ENCODE results near the gene CCR5AS.

CCR5AS gene

GRCh38 chr3:46316206-46316605 lies 90.7 kb downstream of the CCR5AS start:
- no peaks in the 10 kb centered on the region for H3K9me3 ChIP-seq (ENCODE audit: low read length)
- TF ChIP-seq SMC3 (conservative IDR thresholded peaks at IDR 0.05; ENCODE audit: poor library complexity) (no peak), RAD21 (conservative IDR thresholded peaks at IDR 0.05) (no peak), EP300 (conservative IDR thresholded peaks at IDR 0.05; ENCODE audit: poor library complexity, severe bottlenecking) (no peak), TAF1 (IDR thresholded peaks at IDR 0.05; ENCODE audit: low read depth) (no peak), REST (IDR thresholded peaks at IDR 0.05; ENCODE audit: borderline replicate concordance) (no peak), POLR2AphosphoS5 (IDR thresholded peaks at IDR 0.05) (no peak), CTCF (IDR thresholded peaks at IDR 0.05; ENCODE audit: poor library complexity, severe bottlenecking) (no peak), MXI1 (conservative IDR thresholded peaks at IDR 0.05; ENCODE audit: poor library complexity, severe bottlenecking) (no peak), EZH2 (IDR thresholded peaks at IDR 0.05; ENCODE audit: borderline replicate concordance, insufficient read depth, low read length, poor library complexity, severe bottlenecking) (no peak)
- H3K27me3 ChIP-seq (ENCODE audit: insufficient read depth, low read depth, low read length): no peaks in the 10 kb centered on the region
- no peak overlapping the region for H3K4me2 ChIP-seq (ENCODE audit: low read length)
- H3K27ac ChIP-seq (ENCODE audit: low read length): no peak overlapping the region
- H3K9ac ChIP-seq (ENCODE audit: low read length): no peak overlapping the region
- no peak overlapping the region for H2AFZ ChIP-seq (ENCODE audit: low read depth, low read length)
- H4K20me1 ChIP-seq (ENCODE audit: insufficient read depth): no peaks in the 10 kb centered on the region
- H3K79me2 ChIP-seq (replicated peaks; ENCODE audit: insufficient read depth, low read length): no peaks in the 10 kb centered on the region
- no peaks in the 10 kb centered on the region for H3K36me3 ChIP-seq (ENCODE audit: insufficient read depth, low read length)
- H3F3A ChIP-seq (ENCODE audit: insufficient read depth, low read length, poor library complexity, severe bottlenecking): no peaks in the 10 kb centered on the region
- no peaks in the 10 kb centered on the region for H3K9me2 ChIP-seq (ENCODE audit: insufficient read depth, low read length)
- H3K4me3 ChIP-seq (ENCODE audit: low read length): no peak overlapping the region

- H3K9ac ChIP-seq (ENCODE audit: low read length): no peak overlapping the region
- no peak overlapping the region for H3K4me2 ChIP-seq (ENCODE audit: low read length)
- no peaks in the 10 kb centered on the region for H3K27me3 ChIP-seq (ENCODE audit: insufficient read depth, low read depth, low read length)
- H3F3A ChIP-seq (ENCODE audit: insufficient read depth, low read length, poor library complexity, severe bottlenecking): no peaks in the 10 kb centered on the region
- H3K79me2 ChIP-seq (replicated peaks; ENCODE audit: insufficient read depth, low read length): no peaks in the 10 kb centered on the region
- H2AFZ ChIP-seq (ENCODE audit: low read depth, low read length): no peak overlapping the region
- no peak overlapping the region for H3K27ac ChIP-seq (ENCODE audit: low read length)
- H3K4me3 ChIP-seq (ENCODE audit: low read length): no peak overlapping the region
- H4K20me1 ChIP-seq (ENCODE audit: insufficient read depth): no peaks in the 10 kb centered on the region
- H3K9me3 ChIP-seq (ENCODE audit: low read length): no peaks in the 10 kb centered on the region
- no peaks in the 10 kb centered on the region for H3K9me2 ChIP-seq (ENCODE audit: insufficient read depth, low read length)
- H3K36me3 ChIP-seq (ENCODE audit: insufficient read depth, low read length): no peaks in the 10 kb centered on the region
- TF ChIP-seq MXI1 (conservative IDR thresholded peaks at IDR 0.05; ENCODE audit: poor library complexity, severe bottlenecking) (no peak), TAF1 (IDR thresholded peaks at IDR 0.05; ENCODE audit: low read depth) (no peak), EP300 (conservative IDR thresholded peaks at IDR 0.05; ENCODE audit: poor library complexity, severe bottlenecking) (no peak), REST (IDR thresholded peaks at IDR 0.05; ENCODE audit: borderline replicate concordance) (no peak), EZH2 (IDR thresholded peaks at IDR 0.05; ENCODE audit: borderline replicate concordance, insufficient read depth, low read length, poor library complexity, severe bottlenecking) (no peak), CTCF (IDR thresholded peaks at IDR 0.05; ENCODE audit: poor library complexity, severe bottlenecking) (no peak), POLR2AphosphoS5 (IDR thresholded peaks at IDR 0.05) (no peak), SMC3 (conservative IDR thresholded peaks at IDR 0.05; ENCODE audit: poor library complexity) (no peak), RAD21 (conservative IDR thresholded peaks at IDR 0.05) (no peak)
Observed at GRCh38 chr3:46314517-46314916, 92.3 kb downstream of the CCR5AS start.
